T-helper 2 cell treated with Interferon-gamma antibody and Interleukin-4, amounts not matched to agents 5 μg/mL and 100 μg/mL, for 36 hours (primary cell): ENCODE data around the gene PSMB11.
A peak's percentile ranks its signal among the peaks of the same experiment; 100 is the strongest.

ENCODE experiments used
- DNase-seq: peaks from one replicate; pipeline ENCODE4 v3.0.0; 2021; ENCODE audit warnings: low spot score
- H3K27ac Mint-ChIP-seq: one replicate; pipeline ENCODE4 v1.8.0; 2021; ENCODE audit warnings: mild to moderate bottlenecking, mixed read lengths
- H3K27me3 Mint-ChIP-seq: one replicate; pipeline ENCODE4 v1.8.0; 2021; ENCODE audit warnings: low read depth, mixed read lengths
- H3K36me3 Mint-ChIP-seq: one replicate; pipeline ENCODE4 v1.8.0; 2021; ENCODE audit warnings: low read depth, mixed read lengths
- H3K4me1 Mint-ChIP-seq: one replicate; pipeline ENCODE4 v1.8.0; 2021; ENCODE audit warnings: low read depth, mixed read lengths
- H3K4me3 Mint-ChIP-seq: one replicate; pipeline ENCODE4 v1.8.0; 2022; ENCODE audit warnings: mild to moderate bottlenecking, moderate library complexity, mixed read lengths
- H3K9me3 Mint-ChIP-seq: one replicate; pipeline ENCODE4 v1.8.0; 2021; ENCODE audit warnings: mixed read lengths

Gene PSMB11

DNA sequence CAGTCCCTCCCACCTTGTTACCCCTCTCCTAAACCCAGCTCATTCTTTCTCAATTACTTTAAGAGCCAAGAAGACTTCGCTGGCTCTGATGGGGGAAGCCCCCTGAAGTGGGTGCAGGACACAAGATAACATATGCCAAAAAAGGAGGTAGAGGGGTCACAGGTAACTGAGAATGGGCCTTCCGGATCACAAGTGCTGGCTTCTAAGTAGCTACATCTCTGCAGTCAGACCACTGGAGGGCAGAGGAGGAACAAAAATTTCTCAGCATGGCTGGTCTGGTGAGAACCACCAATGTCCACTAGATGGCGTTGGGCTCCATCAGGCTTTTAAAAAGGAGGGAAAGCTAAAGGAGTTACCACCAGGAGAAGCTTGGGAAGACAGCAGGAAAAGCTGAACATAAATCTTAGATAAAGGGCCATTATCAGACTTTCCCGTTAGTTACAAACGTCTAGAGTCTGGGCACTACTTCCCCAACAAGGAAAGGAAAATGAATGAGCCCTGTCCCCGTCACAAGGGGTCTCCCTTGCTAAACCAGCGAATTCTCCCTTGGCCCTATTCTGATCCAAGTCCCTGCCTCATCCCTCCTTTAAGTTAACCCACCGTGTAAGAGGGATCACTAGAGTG, 26.9 kb downstream of the PSMB11 start:
- Mint-ChIP-seq H3K27me3 (no peaks in the 10 kb centered on the region), H3K4me3 (peak overlapping the region; percentile 48), H3K27ac (peak overlapping the region; percentile 45), H3K4me1 (peaks cover 29% of the 10 kb centered on the region), H3K9me3 (no peaks in the 10 kb centered on the region), H3K36me3 (peaks cover 59% of the 10 kb centered on the region)
- DNase-seq: peak; percentile 69

DNA sequence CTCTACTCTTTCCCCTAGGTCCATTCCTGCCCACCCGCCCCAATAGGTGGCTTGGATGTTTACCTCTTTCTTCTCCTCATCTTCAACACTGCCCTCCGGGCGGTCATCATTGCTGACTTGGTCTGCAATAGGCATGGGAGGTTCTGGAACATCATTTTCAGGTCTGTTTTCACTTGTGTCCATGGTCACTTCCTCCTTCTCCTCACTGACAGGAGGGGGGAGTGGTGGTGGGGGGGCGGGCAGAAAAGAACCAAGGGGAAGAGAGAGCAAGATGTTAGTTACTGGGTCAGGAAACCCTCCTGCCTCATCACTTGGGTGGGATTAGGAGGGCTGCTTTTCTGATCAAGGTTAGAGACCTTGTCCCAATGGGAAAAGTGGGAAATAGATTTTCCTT, 27.4 kb downstream of the PSMB11 start:
- peaks cover 29% of the 10 kb centered on the region for H3K4me1 Mint-ChIP-seq
- peaks cover 55% of the 10 kb centered on the region for H3K36me3 Mint-ChIP-seq

DNA sequence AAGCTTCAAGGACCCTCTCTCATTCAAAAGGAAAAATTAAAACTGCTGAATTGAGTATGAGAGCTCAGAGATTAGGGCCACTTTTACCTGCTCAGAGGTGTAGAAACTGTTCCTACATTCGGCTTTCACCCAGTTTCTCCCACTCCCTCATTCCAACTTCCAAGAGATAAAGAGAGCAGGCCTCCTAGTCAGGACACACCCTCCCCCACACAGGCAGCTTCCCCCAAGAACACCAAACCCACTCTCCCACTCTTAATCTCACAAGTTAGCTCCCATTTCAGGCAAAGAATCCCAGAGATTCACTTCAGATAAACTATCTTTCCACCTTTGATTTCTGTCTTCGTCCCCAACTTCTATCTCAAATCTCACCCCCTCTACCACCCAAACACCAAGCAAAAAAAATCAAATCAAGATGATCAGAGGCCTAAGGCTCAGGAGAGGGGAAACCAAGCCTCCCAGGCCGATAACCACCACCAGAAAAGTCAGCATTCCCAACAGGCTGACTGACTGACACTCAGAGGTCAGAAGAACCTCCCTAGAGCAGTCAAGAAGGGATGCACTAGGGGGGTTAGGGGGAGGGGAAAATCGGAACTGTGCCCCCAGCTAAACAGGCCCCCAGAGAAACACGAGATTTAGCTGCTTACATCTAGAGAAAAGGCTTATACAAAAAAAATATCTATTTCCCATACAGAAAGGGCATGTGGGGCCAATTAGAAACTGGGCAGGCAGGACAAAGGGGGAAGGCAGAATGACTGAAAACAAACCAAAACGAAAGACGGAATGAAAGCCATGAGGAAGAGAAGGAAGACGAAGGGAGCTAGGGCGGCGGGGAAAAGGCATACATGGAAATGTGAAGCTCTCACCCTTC, 28.5 kb downstream of the PSMB11 start:
- peak overlapping the region; percentile 89 for H3K27ac Mint-ChIP-seq
- DNase-seq: no peak
- peaks cover 59% of the 10 kb centered on the region for H3K36me3 Mint-ChIP-seq
- peaks cover 30% of the 10 kb centered on the region for H3K4me1 Mint-ChIP-seq
- no peaks in the 10 kb centered on the region for H3K27me3 Mint-ChIP-seq
- H3K4me3 Mint-ChIP-seq: peak overlapping the region; percentile 93
- H3K9me3 Mint-ChIP-seq: no peaks in the 10 kb centered on the region

More for the DNA sequence above, 27.4 kb downstream of the PSMB11 start:
- no peak for DNase-seq
- H3K9me3 Mint-ChIP-seq: no peaks in the 10 kb centered on the region
- no peaks in the 10 kb centered on the region for H3K27me3 Mint-ChIP-seq
- no peak overlapping the region for H3K4me3 Mint-ChIP-seq
- no peak overlapping the region for H3K27ac Mint-ChIP-seq

DNA sequence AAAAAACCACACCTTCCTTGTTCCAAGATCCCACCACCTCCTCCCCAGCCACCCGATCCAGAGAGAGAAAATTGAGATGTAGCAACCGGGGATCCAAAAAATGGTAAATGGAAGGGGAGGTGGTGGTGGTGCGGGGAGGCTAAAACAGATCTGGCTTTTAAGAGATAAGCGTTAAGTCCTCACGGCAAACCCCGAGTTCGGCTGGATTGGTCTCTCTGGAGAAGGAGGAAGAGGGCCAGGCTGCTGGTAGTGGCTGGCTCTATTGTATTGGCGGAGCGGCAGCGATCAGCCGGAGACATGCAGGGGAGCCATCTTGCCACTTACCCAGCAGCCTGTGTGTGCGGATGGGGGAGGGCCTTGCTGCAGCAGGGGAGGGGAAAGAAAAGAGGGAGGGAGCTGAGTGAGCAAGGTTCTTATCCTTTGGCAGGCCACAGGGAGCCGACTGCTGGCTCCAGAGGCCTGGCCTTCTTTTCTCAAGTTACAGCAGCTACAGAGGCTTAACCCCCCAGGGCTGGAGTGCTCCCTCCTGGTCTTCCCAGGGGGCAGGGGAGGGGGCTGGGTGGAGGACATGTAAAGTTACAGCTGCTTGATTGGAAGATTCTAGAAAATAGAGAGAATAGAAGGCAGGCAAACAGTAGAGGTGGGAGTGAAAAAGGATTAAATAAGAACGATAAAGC, 29.4 kb downstream of the PSMB11 start:
- H3K4me3 Mint-ChIP-seq: peak overlapping the region; percentile 93
- H3K27ac Mint-ChIP-seq: peak overlapping the region; percentile 89
- H3K4me1 Mint-ChIP-seq: peaks cover 30% of the 10 kb centered on the region
- H3K9me3 Mint-ChIP-seq: no peaks in the 10 kb centered on the region
- H3K27me3 Mint-ChIP-seq: no peaks in the 10 kb centered on the region
- H3K36me3 Mint-ChIP-seq: peaks cover 56% of the 10 kb centered on the region
- peak; percentile 76 for DNase-seq

DNA sequence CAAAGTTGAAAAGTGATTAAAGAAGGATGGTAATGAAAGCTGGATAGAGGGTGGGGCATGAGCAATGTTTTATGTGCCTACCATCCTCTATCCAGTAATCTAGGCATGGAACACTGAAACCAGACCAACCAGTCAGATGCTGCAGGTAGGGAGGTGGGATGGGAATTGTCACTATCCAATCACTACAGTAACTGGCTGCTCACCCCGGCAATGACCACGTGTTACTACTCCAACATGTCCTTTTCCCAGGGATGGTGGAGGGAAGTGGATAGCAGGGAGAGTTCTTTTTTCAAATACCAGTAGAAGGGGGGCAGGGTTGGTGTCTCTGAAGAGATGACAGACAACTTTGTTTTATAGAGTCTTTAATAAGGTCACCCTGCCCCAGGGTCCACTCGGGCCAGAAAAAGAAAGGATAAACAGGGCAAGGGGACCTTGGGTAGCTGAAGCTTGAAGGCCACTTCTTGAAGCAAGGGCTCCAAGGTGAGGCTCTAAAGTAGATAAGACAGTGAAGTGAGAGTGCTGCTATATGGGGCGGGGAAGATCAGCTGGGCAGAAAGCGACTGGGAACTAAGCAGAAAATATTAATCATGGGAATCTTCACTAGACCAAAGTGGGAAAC, 30.0 kb downstream of the PSMB11 start:
- no peaks in the 10 kb centered on the region for H3K27me3 Mint-ChIP-seq
- H3K27ac Mint-ChIP-seq: peak overlapping the region; percentile 89
- peaks cover 54% of the 10 kb centered on the region for H3K36me3 Mint-ChIP-seq
- H3K4me3 Mint-ChIP-seq: peak overlapping the region; percentile 93
- peaks cover 30% of the 10 kb centered on the region for H3K4me1 Mint-ChIP-seq
- no peak for DNase-seq
- no peaks in the 10 kb centered on the region for H3K9me3 Mint-ChIP-seq

DNA sequence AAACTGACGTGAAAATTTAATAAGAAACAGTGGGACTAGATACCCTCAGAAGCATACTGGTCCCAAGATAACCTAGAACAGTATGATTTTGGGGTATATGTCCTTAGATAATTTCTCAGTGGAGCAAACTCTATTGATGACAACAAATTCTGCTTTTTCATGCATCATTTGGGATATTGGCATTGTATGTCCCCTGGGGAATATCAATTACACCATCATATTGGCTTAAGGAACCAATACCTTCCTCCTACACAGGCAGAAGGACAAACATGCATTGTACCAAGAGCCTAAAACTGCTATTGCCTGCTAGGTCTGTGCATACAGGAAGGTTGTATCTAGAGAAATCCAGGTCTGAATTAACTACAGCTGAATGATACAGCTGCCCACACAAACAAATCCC, 32.9 kb downstream of the PSMB11 start:
- H3K4me1 Mint-ChIP-seq: peaks cover 23% of the 10 kb centered on the region
- H3K36me3 Mint-ChIP-seq: peaks cover 64% of the 10 kb centered on the region
- H3K4me3 Mint-ChIP-seq: no peak overlapping the region
- DNase-seq: no peak
- H3K27me3 Mint-ChIP-seq: no peaks in the 10 kb centered on the region
- no peak overlapping the region for H3K27ac Mint-ChIP-seq
- H3K9me3 Mint-ChIP-seq: no peaks in the 10 kb centered on the region

DNA sequence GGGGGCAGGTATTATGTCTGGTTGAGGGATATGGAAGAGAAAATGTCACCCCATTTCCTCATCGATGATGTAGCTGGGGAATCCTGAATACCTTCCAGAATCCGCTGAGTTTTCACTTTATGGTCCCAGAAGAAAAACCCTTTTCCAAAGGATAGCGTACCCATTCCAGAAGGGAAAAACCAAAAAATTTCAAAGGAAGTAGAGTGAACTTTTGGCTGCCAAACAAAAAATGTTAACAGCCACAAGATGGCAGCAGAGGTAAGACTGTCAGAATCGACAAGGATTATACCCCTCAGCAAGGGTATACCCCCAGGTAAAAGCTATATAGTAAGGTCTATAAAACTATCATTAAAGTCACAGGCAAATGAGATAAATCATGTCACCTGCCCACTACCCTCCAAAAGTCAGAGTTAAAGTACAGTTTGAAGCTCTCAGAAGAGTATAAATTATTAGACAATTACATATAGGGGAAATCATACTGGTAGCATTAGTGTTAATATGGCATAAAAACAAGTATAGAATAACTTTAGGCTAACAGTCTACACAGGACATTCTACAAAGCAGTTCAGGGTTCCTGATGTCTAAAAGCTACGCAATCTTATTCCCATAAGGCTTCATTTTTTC, 34.9 kb downstream of the PSMB11 start:
- H3K9me3 Mint-ChIP-seq: no peaks in the 10 kb centered on the region
- H3K36me3 Mint-ChIP-seq: peaks cover 69% of the 10 kb centered on the region
- H3K27me3 Mint-ChIP-seq: no peaks in the 10 kb centered on the region
- DNase-seq: no peak
- H3K4me3 Mint-ChIP-seq: no peak overlapping the region
- no peak overlapping the region for H3K27ac Mint-ChIP-seq
- H3K4me1 Mint-ChIP-seq: peaks cover 8% of the 10 kb centered on the region

- H3K9me3 Mint-ChIP-seq: no peaks in the 10 kb centered on the region
- DNase-seq: no peak
- no peaks in the 10 kb centered on the region for H3K27me3 Mint-ChIP-seq
- H3K4me1 Mint-ChIP-seq: peaks cover 1% of the 10 kb centered on the region
- no peak overlapping the region for H3K27ac Mint-ChIP-seq
- no peak overlapping the region for H3K4me3 Mint-ChIP-seq
- peaks cover 65% of the 10 kb centered on the region for H3K36me3 Mint-ChIP-seq
Observed at GRCh38 chr14:23077962-23078361, 36.0 kb downstream of the PSMB11 start.

DNA sequence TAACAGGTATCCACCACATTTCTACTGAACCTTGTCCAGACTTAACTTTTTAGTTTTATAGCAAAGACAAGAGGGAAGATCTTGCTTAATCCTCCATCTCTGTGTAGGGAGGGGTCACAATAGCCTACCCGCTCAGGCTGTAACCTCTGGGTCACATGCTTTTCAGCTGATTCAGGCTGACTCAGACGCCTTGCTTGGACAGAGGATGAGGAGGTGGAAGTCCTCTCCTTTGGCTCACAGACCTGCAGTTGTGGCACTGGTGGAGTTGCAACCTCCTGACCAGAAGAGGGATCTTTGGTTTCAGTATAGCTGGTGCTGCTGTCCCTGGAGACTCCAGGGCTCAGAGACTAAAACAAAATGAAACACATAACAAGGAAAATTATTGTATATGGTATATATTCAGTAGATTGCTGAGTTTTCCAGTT, 36.7 kb downstream of the PSMB11 start:
- H3K9me3 Mint-ChIP-seq: no peaks in the 10 kb centered on the region
- peaks cover 69% of the 10 kb centered on the region for H3K36me3 Mint-ChIP-seq
- no peak for DNase-seq
- H3K27ac Mint-ChIP-seq: no peak overlapping the region
- H3K27me3 Mint-ChIP-seq: no peaks in the 10 kb centered on the region
- no peak overlapping the region for H3K4me3 Mint-ChIP-seq
- peaks cover 1% of the 10 kb centered on the region for H3K4me1 Mint-ChIP-seq

DNA sequence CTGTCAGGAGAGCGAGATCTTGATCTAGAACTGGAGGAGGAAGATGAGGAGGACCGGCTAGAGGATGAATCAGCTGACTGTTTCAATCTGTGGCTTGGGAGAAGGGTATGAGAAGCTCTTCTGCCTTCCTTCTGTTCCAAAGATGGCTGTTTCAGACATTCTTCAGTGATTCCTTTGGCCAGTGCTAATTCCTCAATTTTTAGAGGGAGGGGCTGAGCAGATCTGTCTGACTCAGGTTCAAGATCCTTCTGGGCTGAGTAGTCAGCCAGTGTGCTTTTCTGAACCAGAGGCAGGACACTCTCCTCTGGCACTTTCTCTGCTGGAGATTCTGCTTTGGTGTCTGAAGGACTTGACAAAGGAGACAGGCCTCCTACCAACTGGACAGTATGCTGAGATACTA, 37.7 kb downstream of the PSMB11 start:
- peaks cover 2% of the 10 kb centered on the region for H3K4me1 Mint-ChIP-seq
- no peak overlapping the region for H3K4me3 Mint-ChIP-seq
- H3K27ac Mint-ChIP-seq: no peak overlapping the region
- no peaks in the 10 kb centered on the region for H3K27me3 Mint-ChIP-seq
- H3K9me3 Mint-ChIP-seq: no peaks in the 10 kb centered on the region
- H3K36me3 Mint-ChIP-seq: peaks cover 68% of the 10 kb centered on the region
- no peak for DNase-seq

DNA sequence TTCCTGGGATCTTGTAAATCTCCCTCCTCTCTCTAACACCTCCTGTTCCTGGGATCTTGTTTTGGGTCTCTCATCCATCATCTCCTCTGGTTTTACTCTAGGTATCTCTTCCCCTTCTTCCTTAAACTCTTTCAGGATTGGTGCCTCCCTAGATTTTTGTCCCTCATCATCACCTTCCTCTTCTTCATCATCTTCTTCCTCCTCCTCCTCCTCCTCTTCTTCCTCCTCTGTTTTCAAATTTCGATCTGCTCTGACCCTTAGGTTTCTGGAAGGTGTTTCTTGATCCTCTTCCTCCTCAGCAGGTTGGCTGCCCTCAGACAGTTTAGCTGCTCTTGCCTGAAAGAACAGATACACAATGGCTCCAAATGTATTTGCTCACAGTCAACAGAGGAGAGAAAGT, 38.5 kb downstream of the PSMB11 start:
- no peak for DNase-seq
- Mint-ChIP-seq H3K4me1 (peaks cover 2% of the 10 kb centered on the region), H3K27ac (no peak overlapping the region), H3K36me3 (peaks cover 67% of the 10 kb centered on the region), H3K27me3 (no peaks in the 10 kb centered on the region), H3K9me3 (no peaks in the 10 kb centered on the region), H3K4me3 (no peak overlapping the region)

DNA sequence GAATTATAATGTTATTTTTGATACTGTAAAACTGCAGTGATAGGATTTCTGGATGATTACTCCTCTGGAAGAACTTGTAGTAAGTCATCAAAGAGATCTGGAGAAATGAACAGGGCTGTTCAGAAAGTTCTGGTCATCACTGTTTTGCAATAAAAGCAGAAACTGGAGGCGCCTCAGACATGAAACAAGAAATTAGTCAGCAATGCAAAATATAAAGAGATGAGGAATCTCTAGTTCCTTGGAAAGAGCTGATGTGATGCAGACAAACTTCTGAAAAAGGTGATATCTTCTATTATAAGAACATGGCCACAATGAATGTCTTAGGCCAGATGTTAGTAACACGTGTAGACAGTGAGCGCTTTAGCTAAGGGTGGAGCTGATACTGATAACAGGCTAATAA, 43.4 kb downstream of the PSMB11 start:
- no peak for DNase-seq
- Mint-ChIP-seq H3K27ac (no peak overlapping the region), H3K27me3 (no peaks in the 10 kb centered on the region), H3K9me3 (no peaks in the 10 kb centered on the region), H3K36me3 (peaks cover 55% of the 10 kb centered on the region), H3K4me1 (peaks cover 6% of the 10 kb centered on the region), H3K4me3 (no peak overlapping the region)

DNA sequence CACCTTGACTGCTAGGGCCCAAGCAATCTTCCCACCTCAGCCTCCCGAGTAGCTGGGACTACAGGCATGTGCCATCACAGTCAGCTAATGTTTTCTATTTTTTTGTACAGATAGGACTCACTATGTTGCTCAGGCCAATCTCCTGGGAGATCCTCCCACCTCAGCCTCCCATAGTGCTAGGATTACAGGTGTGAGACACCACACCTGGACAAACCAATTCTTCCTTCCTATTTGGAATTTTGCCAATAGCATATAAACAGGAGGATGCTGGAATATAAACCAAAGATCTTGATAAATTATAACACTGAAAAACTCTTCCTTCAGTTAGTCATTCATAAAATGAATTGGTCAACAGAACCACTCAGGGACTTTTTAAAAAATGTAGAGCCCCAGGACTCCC, 44.6 kb downstream of the PSMB11 start:
- Mint-ChIP-seq H3K27me3 (no peaks in the 10 kb centered on the region), H3K4me1 (peaks cover 8% of the 10 kb centered on the region), H3K4me3 (no peak overlapping the region), H3K9me3 (no peaks in the 10 kb centered on the region), H3K27ac (no peak overlapping the region), H3K36me3 (peaks cover 48% of the 10 kb centered on the region)
- DNase-seq: no peak
